PC-9 (cell line): ENCODE data around the gene OTUD7B. TPM values are rescaled to one million over a fixed set of nuclear protein-coding genes. Genes with fewer than 3 reads are reported as not detected.

Experiments
- BruUV-seq: library from RNA; stranded (reverse); fragments of 400-500 nt; replicated peaks from 2 replicates; lab custom pipeline; 2021; lab: Mats Ljungman, UMichigan
- CTCF ChIA-PET: fragments of 300-600 bp; sonication (Branson Sonifier 250); formaldehyde crosslinking; loops from one replicate; lab custom pipeline; 2022; ENCODE audit warnings: antibody characterized with exemption; lab: Charles Lee
- POLR2A ChIA-PET: fragments of 300-600 bp; sonication (Branson Sonifier 250); formaldehyde crosslinking; loops from one replicate; lab custom pipeline; 2022; ENCODE audit warnings: antibody characterized with exemption; ENCODE audit not compliant: unreplicated experiment; lab: Charles Lee
- DNase-seq, 2 experiments: peaks; one replicate each; pipeline versions ENCODE4 v3.0.0 to v3.0.0-alpha.2; 2015 to 2022; ENCODE audit warnings: mixed read lengths in 1 of 2
- H2AFZ ChIP-seq: fragments of 200-600 bp; sonication (generic); 2 replicates; pipeline ENCODE4 v1.8.1; 2017; ENCODE audit warnings: antibody characterized with exemption
- H3F3A ChIP-seq: fragments of 200-600 bp; sonication (generic); 2 replicates; pipeline ENCODE4 v1.8.1; 2017; ENCODE audit warnings: antibody characterized with exemption, mild to moderate bottlenecking, low read depth; ENCODE audit not compliant: insufficient read depth
- H3K27ac ChIP-seq: fragments of 200-600 bp; sonication (generic); 2 replicates; pipeline ENCODE4 v1.6.1; 2016; ENCODE audit warnings: mixed run types
- H3K27me3 ChIP-seq: fragments of 200-600 bp; sonication (generic); 2 replicates; pipeline ENCODE4 v1.6.1; 2016; ENCODE audit warnings: low read depth, mixed run types; ENCODE audit not compliant: insufficient read depth
- H3K36me3 ChIP-seq: fragments of 200-600 bp; sonication (generic); 2 replicates; pipeline ENCODE4 v1.6.1; 2016; ENCODE audit warnings: low read depth, mixed run types
- H3K4me1 ChIP-seq: fragments of 200-600 bp; sonication (generic); replicated peaks from 2 replicates; pipeline ENCODE4 v1.6.1; 2016; ENCODE audit warnings: mixed run types; ENCODE audit not compliant: insufficient read depth
- H3K4me2 ChIP-seq: fragments of 200-600 bp; sonication (generic); 2 replicates; pipeline ENCODE4 v1.6.1; 2017; ENCODE audit warnings: mixed run types
- H3K4me3 ChIP-seq: fragments of 200-600 bp; sonication (generic); 2 replicates; pipeline ENCODE4 v1.6.1; 2016; ENCODE audit warnings: mixed run types
- H3K79me2 ChIP-seq: fragments of 200-600 bp; sonication (generic); 2 replicates; pipeline ENCODE4 v1.6.1; 2017; ENCODE audit warnings: low read depth, mixed run types
- H3K9me2 ChIP-seq: fragments of 200-600 bp; sonication (generic); 2 replicates; pipeline ENCODE4 v1.8.1; 2017; ENCODE audit warnings: mild to moderate bottlenecking; ENCODE audit not compliant: insufficient read depth
- H3K9me3 ChIP-seq: fragments of 200-600 bp; sonication (generic); 2 replicates; pipeline ENCODE4 v1.8.1; 2016; ENCODE audit warnings: low read depth; ENCODE audit not compliant: insufficient read depth
- H4K20me1 ChIP-seq: fragments of 200-600 bp; sonication (generic); 2 replicates; pipeline ENCODE4 v1.8.1; 2017; ENCODE audit not compliant: insufficient read depth
- EZH2 ChIP-seq: fragments of 200-600 bp; sonication (generic); IDR thresholded peaks from 2 replicates; pipeline ENCODE4 v1.8.0; 2017; ENCODE audit warnings: antibody characterized with exemption, low read depth
- intact Hi-C: fragments of 100-400 bp; cut with micrococcal nuclease; formaldehyde crosslinking; loops from one replicate; pipeline ENCODE4 v1.10.0; 2022; ENCODE audit not compliant: unreplicated experiment
- total RNA-seq: library from RNA; stranded (reverse); gene quantifications from 2 replicates; pipeline ENCODE4 v1.2.3, GENCODE V29; 2021
- TF ChIP-seq, protein P1 (sequence below): fragments of 200-600 bp; sonication (generic); conservative IDR thresholded peaks from 2 replicates; pipeline ENCODE4 v1.6.1; 2017; ENCODE audit warnings: mixed run types, antibody characterized with exemption, mild to moderate bottlenecking, moderate library complexity

OTUD7B gene
- total RNA-seq, 1 experiment from 2014 or later = 30.2 TPM

DNA sequence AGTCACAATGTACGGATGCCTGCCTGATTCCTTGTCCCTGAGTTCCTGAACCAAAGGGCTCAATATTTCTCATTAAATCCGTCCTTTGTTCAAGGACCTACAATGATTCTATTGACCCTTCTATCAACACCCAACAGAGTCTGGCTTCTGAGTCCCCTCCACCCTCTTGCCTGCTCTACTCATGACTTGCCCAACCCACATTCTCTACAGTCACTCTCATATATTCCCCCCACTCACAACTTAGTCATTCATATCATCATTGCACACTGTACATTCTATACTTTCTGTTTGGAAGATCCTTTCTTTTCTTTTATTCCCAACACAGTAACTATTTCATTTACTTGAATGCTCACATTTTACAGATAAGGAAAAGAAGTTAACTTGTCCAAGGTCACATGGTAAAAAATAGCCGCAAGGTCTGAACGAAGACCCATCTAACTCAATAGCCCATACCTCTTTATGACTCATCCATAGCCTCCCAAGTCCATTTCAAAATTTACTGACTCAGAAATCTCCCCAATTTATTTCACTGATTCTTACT is 3.6 kb downstream of the OTUD7B start:
- Histone ChIP-seq H3K9me2 (no peaks in the 10 kb centered on the region), H3K79me2 (peaks cover 73% of the 10 kb centered on the region), H3K27me3 (no peaks in the 10 kb centered on the region), H4K20me1 (peaks cover 9% of the 10 kb centered on the region), H3K4me3 (no peak overlapping the region), H3K4me1 (peaks cover 37% of the 10 kb centered on the region), H3K27ac (no peak overlapping the region), H2AFZ (no peak overlapping the region), H3F3A (peaks cover 44% of the 10 kb centered on the region), H3K4me2 (peak overlapping the region; percentile 89), H3K36me3 (peaks cover 26% of the 10 kb centered on the region), H3K9me3 (no peaks in the 10 kb centered on the region)
- CTCF ChIA-PET = no interaction called here
- DNase-seq = no peak
- no peak for TF ChIP-seq EZH2
- TF ChIP-seq, protein P1, sequence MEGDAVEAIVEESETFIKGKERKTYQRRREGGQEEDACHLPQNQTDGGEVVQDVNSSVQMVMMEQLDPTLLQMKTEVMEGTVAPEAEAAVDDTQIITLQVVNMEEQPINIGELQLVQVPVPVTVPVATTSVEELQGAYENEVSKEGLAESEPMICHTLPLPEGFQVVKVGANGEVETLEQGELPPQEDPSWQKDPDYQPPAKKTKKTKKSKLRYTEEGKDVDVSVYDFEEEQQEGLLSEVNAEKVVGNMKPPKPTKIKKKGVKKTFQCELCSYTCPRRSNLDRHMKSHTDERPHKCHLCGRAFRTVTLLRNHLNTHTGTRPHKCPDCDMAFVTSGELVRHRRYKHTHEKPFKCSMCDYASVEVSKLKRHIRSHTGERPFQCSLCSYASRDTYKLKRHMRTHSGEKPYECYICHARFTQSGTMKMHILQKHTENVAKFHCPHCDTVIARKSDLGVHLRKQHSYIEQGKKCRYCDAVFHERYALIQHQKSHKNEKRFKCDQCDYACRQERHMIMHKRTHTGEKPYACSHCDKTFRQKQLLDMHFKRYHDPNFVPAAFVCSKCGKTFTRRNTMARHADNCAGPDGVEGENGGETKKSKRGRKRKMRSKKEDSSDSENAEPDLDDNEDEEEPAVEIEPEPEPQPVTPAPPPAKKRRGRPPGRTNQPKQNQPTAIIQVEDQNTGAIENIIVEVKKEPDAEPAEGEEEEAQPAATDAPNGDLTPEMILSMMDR = no peak
- BruUV-seq = no TSS peak
- intact Hi-C loops = no loop called here
- POLR2A ChIA-PET = no interaction called here

GRCh38 chr1:150005606-150006005 is 4.9 kb downstream of the OTUD7B start:
- no peak overlapping the region for H3K4me2 ChIP-seq
- H4K20me1 ChIP-seq = peaks cover 9% of the 10 kb centered on the region
- TF ChIP-seq, protein P1 = no peak
- TF ChIP-seq EZH2 = no peak
- H3K27ac ChIP-seq = no peak overlapping the region
- ChIA-PET CTCF (no interaction called here), POLR2A (interaction anchor here (0.6 kb wide), 1 partner anchor 62 kb away, joined by 5 read pairs; no protein-coding TSS in a partner anchor)
- H3K27me3 ChIP-seq = no peaks in the 10 kb centered on the region
- H3K36me3 ChIP-seq = peaks cover 26% of the 10 kb centered on the region
- H3K4me1 ChIP-seq = peaks cover 26% of the 10 kb centered on the region
- H3K79me2 ChIP-seq = peaks cover 77% of the 10 kb centered on the region
- H2AFZ ChIP-seq = no peak overlapping the region
- peaks cover 34% of the 10 kb centered on the region for H3F3A ChIP-seq
- no peak overlapping the region for H3K4me3 ChIP-seq
- no peaks in the 10 kb centered on the region for H3K9me3 ChIP-seq
- no peaks in the 10 kb centered on the region for H3K9me2 ChIP-seq
- BruUV-seq = no TSS peak
- intact Hi-C loops = no loop called here
- DNase-seq = no peak

- Histone ChIP-seq H3K4me2 (no peak overlapping the region), H3K27ac (no peak overlapping the region), H3K79me2 (peaks cover 74% of the 10 kb centered on the region), H3K4me1 (peaks cover 21% of the 10 kb centered on the region), H4K20me1 (peaks cover 9% of the 10 kb centered on the region), H3K36me3 (peaks cover 38% of the 10 kb centered on the region), H3K4me3 (no peak overlapping the region), H3K9me3 (no peaks in the 10 kb centered on the region), H3K27me3 (no peaks in the 10 kb centered on the region), H3F3A (peaks cover 19% of the 10 kb centered on the region; the same call in 1 of the 2 replicates), H2AFZ (no peak overlapping the region), H3K9me2 (no peaks in the 10 kb centered on the region)
- BruUV-seq = no TSS peak
- ChIA-PET POLR2A (no interaction called here), CTCF (interaction anchor here (0.7 kb wide), 1 partner anchor 286 kb away, joined by 5 read pairs; no protein-coding TSS in a partner anchor)
- intact Hi-C loops = no loop called here
- no peak for DNase-seq
- TF ChIP-seq EZH2 = no peak
- TF ChIP-seq, protein P1 = no peak
Observed at GRCh38 chr1:150003801-150004200, 6.7 kb downstream of the OTUD7B start.
